Naive thymus-derived CD4-positive, alpha-beta T cell (primary cell): ENCODE results near the gene ALDH1B1. TPM values are rescaled to one million over a fixed set of nuclear protein-coding genes. Genes with fewer than 3 reads are reported as not detected.

ENCODE experiments used
- ATAC-seq: fragments of 150-1000 bp; cut with Tn5 transposase; 2 replicates; pipeline ENCODE4 v1.10.0; 2021; ENCODE audit warnings: mild to moderate bottlenecking, moderate library complexity
- CTCF ChIA-PET: fragments of 350-600 bp; sonication (Branson Sonifier 250); formaldehyde crosslinking; loops from one replicate; lab custom pipeline; 2021; ENCODE audit warnings: antibody characterized with exemption; lab: Charles Lee
- POLR2A ChIA-PET: fragments of 350-600 bp; sonication (Branson Sonifier 250); formaldehyde crosslinking; loops from one replicate; lab custom pipeline; 2021; ENCODE audit warnings: antibody characterized with exemption, inconsistent platforms; lab: Charles Lee
- DNase-seq, 9 donors: peaks; one replicate each; pipeline versions ENCODE4 v3.0.0 to v3.0.0-alpha.2; 2020 to 2022; ENCODE audit warnings: mixed read lengths in 1 of 9
- H3K27ac ChIP-seq: one replicate; pipeline ENCODE4 v1.7.0; 2013; ENCODE audit warnings: mild to moderate bottlenecking, low read depth, low read length, moderate library complexity
- H3K27me3 ChIP-seq, 2 donors: one replicate each; pipeline ENCODE4 v1.7.0; 2013; ENCODE audit warnings: low read length in 2 of 2, mild to moderate bottlenecking in 2 of 2, moderate library complexity in 2 of 2; ENCODE audit not compliant: control insufficient read depth in 2 of 2, insufficient read depth in 2 of 2
- H3K36me3 ChIP-seq, 3 experiments: 1 replicate in 2 of 3; 2 replicates in 1 of 3; pipeline ENCODE4 v1.7.0; 2013; ENCODE audit warnings: low read length in 3 of 3, mild to moderate bottlenecking in 3 of 3, moderate library complexity in 1 of 3; ENCODE audit not compliant: insufficient read depth in 3 of 3, control insufficient read depth in 2 of 3
- H3K4me1 ChIP-seq, 2 donors: one replicate each; pipeline ENCODE4 v1.7.0; 2013; ENCODE audit warnings: low read length in 2 of 2, mild to moderate bottlenecking in 2 of 2, moderate library complexity in 1 of 2; ENCODE audit not compliant: control insufficient read depth in 2 of 2, insufficient read depth in 2 of 2
- H3K4me3 ChIP-seq: 2 replicates; pipeline ENCODE4 v1.7.0; 2013; ENCODE audit warnings: mild to moderate bottlenecking, low read length
- H3K9me3 ChIP-seq, 3 experiments: 1 replicate in 2 of 3; 2 replicates in 1 of 3; pipeline ENCODE4 v1.7.0; 2013; ENCODE audit warnings: low read length in 3 of 3; ENCODE audit not compliant: control insufficient read depth in 2 of 3
- H3K27ac Mint-ChIP-seq, 9 donors: one replicate each; pipeline ENCODE4 v1.8.0; 2020 to 2022; ENCODE audit warnings: mixed read lengths in 9 of 9, mild to moderate bottlenecking in 8 of 9, moderate library complexity in 5 of 9, inconsistent platforms in 2 of 9
- H3K27me3 Mint-ChIP-seq, 5 donors: one replicate each; pipeline ENCODE4 v1.8.0; 2021 to 2022; ENCODE audit warnings: mixed read lengths in 5 of 5, mild to moderate bottlenecking in 1 of 5
- H3K36me3 Mint-ChIP-seq, 5 donors: one replicate each; pipeline ENCODE4 v1.8.0; 2020 to 2022; ENCODE audit warnings: mixed read lengths in 5 of 5, mild to moderate bottlenecking in 3 of 5, inconsistent platforms in 1 of 5
- H3K4me1 Mint-ChIP-seq, 7 donors: one replicate each; pipeline ENCODE4 v1.8.0; 2020 to 2022; ENCODE audit warnings: mixed read lengths in 7 of 7, mild to moderate bottlenecking in 3 of 7, inconsistent platforms in 1 of 7
- H3K4me3 Mint-ChIP-seq, 10 donors: one replicate each; pipeline ENCODE4 v1.8.0; 2020 to 2022; ENCODE audit warnings: mild to moderate bottlenecking in 10 of 10, mixed read lengths in 10 of 10, moderate library complexity in 6 of 10, inconsistent platforms in 2 of 10
- H3K9me3 Mint-ChIP-seq, 11 donors: one replicate each; pipeline ENCODE4 v1.8.0; 2020 to 2022; ENCODE audit warnings: mixed read lengths in 11 of 11, mild to moderate bottlenecking in 4 of 11, inconsistent platforms in 1 of 11, moderate library complexity in 1 of 11
- intact Hi-C, 2 donors: fragments of 100-400 bp; cut with micrococcal nuclease; formaldehyde crosslinking; loops; one replicate each; pipeline ENCODE4 v1.15.1; 2023
- polyA plus RNA-seq, 2 donors: library from polyadenylated mRNA; unstranded; fragments of 300-500 nt; fragmentation: Illumina TruSeq; gene quantifications; one replicate each; pipeline ENCODE4 v1.2.3, GENCODE V29; 2021
- total RNA-seq, 6 experiments: library from RNA in 5 of 6; stranded (reverse) in 5 of 6; gene quantifications; 1 replicate in 5 of 6; 2 replicates in 1 of 6; pipeline ENCODE4 v1.2.3 and lab custom pipeline; 2021 to 2026

ALDH1B1 gene
- total and polyA plus RNA-seq, 7 experiments from 2014 or later, result 1.9 to 13.4 (median 4.6) TPM

GRCh38 chr9:38447703-38448102 is 55.2 kb downstream of the ALDH1B1 start:
- no peaks in the 10 kb centered on the region for H3K27me3 ChIP-seq
- intact Hi-C loops, result no loop called here
- ChIA-PET CTCF (no interaction called here), POLR2A (no interaction called here)
- Mint-ChIP-seq H3K4me3 (no peak overlapping the region), H3K4me1 (peaks cover 0 to 2% (median 0%) of the 10 kb centered on the region in 7 donors), H3K27ac (no peak overlapping the region), H3K9me3 (peaks cover 6 to 26% (median 17%) of the 10 kb centered on the region in 11 donors), H3K27me3 (peaks cover 0 to 29% (median 13%) of the 10 kb centered on the region in 5 donors), H3K36me3 (peaks cover 0 to 16% (median 8%) of the 10 kb centered on the region in 5 donors)
- H3K27ac ChIP-seq, result no peak overlapping the region
- no peak overlapping the region for H3K4me3 ChIP-seq
- DNase-seq, result no peak
- peaks cover 0 to 4% (median 0%) of the 10 kb centered on the region in 3 experiments for H3K9me3 ChIP-seq
- no peaks in the 10 kb centered on the region for H3K4me1 ChIP-seq
- ATAC-seq, result no peak
- H3K36me3 ChIP-seq, result no peaks in the 10 kb centered on the region

Other genes starting within 250 kb of the ALDH1B1 start
- gene IGFBPL1, start 31.8 kb downstream of the ALDH1B1 start, total RNA-seq, result not detected
- gene IGFBPL1, start 31.8 kb downstream of the ALDH1B1 start, polyA plus RNA-seq, result not detected
- gene ANKRD18A, start 227.9 kb downstream of the ALDH1B1 start, total RNA-seq, result 10 to 100 TPM in 2 of 5 experiments, 1 to 10 TPM in 3; 2.4 to 14.9 (median 8.5) TPM
- under 1 TPM; 0.04 to 0.20 TPM for gene ANKRD18A, start 227.9 kb downstream of the ALDH1B1 start, polyA plus RNA-seq